COLO668 (cell line): Measurements from ENCODE around the gene NOTCH2.

ENCODE experiments used
- DNase-seq: peaks from one replicate; lab custom pipeline; 2025; ENCODE audit not compliant: unreplicated experiment; lab: John Stamatoyannopoulos, UW

Gene NOTCH2

DNA sequence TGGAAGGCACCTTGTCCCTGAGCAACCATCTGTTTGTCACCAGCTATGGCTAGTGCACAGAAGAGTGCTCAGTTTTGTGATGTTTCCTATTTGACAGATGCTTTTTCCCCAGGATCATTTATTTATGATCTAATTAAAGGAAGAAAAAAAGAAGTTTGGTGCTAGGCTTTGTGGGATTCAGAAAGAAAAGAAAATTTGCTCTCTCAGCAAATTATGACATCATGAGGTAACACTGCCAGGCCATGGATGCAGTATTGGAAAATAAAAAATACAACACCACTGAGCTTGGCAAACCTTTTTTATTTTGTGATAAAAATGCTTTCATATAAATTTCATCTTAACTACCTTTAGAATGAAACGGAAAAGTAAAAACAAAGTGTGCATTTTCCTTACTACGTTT, 157.7 kb downstream of the NOTCH2 start:
- DNase-seq: no peak

DNA sequence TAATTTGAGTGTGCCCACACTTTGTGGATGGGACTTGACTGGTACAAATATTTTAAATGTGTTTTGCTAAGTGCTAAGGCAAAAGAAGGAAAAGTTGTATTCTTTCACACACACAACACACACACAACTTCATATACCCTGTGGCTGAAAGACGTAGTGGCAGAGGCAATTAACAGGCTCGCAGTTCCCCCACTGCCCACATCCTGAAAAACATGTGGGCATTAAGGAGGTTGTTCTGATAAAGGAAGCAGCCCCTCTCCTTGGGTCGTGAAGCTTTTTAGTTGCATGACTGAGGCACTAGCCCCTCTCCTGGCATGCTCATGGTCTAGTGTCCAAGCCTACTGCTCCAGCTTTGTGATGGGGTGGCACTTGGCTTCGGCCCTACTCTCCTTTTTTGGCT, 158.8 kb downstream of the NOTCH2 start:
- DNase-seq: no peak

DNA sequence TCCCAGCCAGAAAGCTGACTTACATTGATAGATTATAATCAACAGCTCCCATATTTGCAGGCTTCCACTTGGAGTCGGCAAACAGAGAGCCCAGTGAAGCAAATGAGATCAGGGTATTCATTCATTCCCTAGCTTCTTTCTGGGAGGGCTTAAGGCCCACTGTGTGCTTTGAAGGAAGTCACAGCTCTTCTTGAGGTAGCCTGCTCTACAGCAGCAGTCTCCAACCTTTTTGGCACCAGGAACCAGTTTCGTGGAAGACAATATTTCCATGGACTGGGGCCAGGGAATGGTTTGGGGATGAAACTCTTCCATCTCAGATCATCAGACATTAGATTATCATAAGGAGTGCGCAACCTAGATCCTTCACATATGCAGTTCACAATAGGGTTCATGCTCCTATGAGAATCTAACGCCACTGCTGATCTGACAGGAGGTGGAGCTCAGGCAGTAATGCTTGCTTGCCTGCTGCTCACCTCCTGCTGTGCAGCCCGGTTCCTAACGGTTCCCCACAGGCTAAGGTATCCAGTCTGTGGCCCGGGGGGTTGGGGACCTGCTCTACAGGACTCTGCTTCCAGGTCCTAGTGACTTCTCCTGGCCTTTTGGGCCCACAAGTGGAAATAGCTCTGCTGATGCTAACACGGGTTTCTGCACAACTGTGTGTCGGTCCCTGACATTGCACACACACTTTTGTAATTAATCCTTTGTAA, 159.4 kb downstream of the NOTCH2 start:
- DNase-seq: no peak

DNA sequence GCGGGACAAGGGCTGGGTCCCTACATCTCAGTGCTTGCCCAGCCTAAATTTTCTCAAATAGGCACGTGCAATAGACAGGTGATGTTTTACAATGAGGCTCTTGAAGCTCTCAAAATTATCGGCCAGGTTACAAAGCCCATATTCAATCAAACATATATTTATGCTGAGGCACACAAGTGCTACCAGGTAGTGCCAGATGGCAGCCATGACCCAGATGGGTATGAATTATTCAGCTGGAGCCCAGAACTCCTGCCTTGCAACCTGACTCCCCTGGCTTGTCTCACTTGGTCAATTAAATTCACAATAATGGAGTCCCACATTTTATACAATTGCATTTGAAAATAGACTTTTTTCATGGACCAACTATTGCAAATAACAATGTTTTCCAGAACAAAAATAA, 160.8 kb downstream of the NOTCH2 start:
- DNase-seq: peak; percentile 46

DNA sequence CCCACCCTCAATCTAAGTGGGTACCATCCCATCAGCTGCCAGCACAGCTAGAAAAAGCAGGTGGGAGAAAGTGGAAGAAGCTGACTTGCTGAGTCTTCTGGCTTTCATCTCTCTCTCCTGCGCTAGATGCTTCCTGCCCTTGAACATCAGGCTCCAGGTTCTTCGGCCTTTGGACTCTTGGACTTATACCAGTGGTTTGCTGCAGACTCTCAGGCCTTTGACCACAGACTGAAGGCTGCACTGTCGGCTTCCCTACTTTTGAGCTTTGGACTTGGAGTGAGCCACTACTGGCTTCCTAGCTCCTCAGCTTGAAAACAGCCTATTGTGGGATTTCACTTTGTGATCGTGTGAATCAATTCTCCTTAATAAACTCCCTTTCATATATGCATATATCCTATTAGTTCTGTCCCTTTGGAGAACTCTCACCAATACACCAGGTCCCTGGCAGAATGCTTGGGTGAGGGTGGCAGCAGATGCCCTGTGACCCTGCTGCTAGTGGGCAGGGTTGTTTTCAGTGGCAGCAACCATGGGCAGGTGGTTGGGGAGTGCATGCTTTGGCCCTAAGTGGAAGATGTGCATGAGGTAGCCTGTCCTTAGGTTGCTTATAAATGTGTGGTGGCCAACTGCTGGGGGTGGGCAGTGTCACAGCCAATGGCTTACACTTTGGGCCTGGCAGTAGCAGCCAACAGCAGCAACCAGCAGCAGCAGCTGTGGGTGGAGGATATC, 162.4 kb downstream of the NOTCH2 start:
- DNase-seq: no peak

DNA sequence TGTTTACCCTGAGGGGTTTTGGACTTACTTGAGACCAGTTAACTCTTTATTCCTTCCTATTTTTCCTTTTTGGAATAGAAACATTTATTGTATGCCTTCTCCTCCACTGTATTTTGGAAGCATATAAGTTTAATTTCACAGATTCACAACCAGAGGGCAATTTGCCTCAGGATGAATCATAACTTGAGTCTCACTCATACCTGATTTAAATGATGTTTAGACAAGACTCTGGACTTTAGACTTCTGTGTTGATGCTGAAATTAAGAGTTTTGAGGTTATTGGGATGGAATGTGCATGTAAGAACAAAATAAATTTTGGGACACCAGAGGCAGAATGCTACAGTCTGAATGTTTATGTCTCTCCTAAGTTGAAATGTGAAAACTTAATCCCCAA, 166.0 kb downstream of the NOTCH2 start:
- no peak for DNase-seq

DNA sequence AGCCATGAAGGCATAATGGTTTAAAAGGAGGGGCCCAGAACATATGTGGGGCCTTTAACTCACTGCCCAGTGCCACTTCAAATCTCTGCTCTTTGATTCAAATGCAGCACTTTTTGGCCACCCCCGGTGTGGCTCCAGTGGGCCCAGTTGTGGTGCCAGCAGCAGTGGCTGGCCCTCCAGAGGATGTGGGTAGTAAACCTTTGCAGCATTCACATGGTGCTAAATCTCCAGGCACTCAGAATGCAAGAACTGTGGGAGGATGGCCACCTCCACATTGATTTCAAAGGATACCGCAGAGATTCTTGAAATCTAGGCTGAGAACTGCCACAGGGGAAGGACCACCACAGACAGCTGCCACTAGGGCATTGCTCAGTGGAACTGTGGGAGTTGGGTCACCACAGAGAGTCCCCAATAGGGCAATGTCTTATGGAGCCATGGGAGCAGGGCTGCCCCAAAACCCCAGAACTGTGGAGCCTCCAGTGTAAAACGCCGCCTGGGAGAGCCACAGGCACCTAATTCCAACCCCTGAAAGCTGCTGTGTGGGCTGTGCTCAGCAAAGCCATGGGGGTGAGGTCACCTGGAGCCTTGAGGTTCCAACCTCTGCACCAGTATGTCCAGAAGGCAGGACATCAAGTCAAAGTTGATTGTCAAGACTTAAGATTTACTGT, 166.6 kb downstream of the NOTCH2 start:
- no peak for DNase-seq

DNA sequence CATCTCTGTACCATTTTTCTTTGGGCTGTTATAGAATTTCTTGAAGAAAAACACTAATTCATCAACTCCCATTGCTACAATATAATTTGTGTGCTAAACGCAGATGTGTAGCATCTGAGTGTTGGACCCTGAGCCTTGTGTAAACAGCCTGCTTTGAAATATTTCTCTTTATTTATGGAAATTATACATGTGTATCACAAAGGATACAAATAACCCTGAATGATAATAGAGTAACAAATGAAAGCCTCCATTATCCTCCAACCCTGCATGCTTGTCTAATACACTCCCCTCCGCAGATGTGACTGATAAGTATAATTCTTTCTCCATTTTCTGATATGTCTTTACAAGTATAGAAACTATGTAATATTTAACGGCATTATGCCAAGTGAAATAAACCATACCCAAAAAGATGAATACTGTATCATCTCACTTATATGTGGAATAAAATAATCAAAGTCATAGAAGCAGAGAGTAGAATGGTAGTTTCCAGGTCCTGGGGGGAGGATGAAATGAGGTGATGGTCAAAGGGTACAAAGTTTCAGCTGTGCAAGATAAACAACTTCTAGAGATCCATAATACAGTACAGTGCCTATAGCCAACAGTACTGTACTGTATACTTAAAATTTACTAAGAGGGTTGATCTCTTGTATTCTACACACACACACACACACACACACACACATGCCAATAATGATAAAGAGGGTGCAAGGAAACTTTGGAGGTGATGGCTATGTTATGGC, 170.3 kb downstream of the NOTCH2 start:
- no peak for DNase-seq

DNA sequence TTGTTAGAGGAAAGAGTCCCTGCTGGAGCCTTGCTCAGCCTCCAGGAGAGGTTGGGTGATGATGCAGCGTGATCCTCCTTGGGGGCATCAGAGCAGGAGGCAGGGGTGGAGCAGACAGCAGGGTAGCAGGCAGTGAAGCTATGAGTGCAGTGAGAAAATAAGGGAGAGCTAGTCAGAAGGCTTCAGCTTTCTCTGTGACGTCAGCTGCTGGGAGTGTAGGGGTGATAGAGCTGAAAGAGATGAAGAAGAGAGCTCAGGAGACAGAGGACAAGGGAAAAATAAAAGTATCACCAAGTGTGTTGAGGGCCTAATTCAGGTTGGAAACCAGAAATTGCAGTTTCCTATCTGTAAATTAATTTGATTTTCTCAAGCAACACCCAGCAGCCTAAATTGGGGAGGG, 170.9 kb downstream of the NOTCH2 start:
- DNase-seq: no peak

DNA sequence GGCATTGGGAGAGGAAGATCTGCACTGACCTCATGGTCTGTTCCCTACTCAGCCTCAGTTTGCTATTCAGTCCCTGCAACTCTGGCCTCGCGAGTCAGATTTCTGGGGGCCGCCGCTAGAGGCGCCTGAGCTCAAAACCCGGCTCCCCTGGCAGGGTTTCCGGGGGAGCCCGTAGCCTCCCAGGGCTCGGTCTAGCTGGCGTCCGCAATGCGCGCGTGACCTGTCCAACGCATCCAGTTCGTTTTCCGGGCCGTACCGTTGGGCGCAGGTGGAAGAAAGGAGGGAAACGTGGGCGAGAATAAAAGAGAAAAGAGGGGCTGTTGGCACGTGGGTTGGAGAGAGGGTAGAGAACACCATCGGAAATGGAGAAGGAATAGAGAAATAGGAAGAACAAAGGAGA, 173.2 kb downstream of the NOTCH2 start, which contains the start of gene ADAM30:
ADAM30 (minus strand) TSS at position 213 of the 400 bp plus-strand sequence; CDS start at position 34, 179 bp downstream.
- DNase-seq: no peak

DNA sequence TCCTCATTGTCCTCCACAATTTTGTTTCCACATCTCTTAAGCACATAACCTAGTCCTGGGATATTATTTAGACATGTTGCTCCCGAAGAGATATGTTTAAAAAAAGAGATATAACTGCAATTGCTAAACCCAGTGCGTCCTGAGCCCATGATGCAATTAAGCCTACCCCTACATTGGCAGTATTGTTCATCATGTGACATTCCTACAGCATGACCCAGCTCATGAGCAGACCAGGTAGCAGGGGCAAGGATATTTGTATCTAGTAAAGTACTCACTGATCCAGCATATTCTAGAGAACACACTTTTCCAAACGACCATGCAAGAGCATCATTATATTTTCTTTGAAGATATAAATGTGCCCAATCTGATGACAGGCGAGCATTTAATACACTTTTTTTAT, 174.4 kb downstream of the NOTCH2 start:
- no peak for DNase-seq

DNA sequence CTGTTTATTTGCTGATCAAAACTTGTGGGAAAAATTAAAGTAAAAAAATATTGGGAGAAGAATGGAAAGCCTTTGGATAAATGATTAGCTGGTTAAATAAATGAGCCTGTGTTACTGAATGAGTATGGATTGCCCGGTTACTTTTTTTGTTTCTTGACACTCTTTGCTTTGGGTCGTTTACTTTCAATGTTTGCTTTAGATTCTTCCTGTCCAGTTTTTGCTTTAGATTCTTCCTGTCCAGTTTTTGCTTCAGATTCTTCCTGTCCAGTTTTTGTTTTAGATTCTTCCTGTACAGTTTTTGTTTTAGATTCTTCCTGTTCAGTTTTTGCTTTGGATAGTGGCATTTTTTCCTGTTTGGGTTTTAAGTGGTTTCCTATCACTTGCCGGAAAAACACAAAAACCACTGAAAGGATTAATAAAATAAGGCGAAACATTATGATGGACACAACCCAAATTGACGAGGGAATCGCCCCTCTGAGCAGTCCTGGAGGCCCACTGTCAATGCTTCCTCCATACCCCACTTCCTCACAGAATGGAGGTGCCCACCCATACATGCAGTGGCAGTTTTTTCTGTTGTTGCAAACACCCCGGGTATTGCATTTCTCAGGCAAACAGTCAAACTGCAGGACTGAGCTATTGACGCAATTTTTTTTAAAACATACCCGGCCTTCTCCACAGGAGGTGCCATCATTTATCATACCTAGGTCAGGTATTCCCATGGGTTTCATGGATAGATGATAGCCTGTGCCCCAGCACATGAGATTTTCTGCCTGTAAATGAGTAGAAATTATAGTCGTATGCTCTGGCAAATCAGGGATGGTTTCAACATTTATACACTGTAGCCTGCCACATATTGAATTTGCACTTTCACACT, 175.4 kb downstream of the NOTCH2 start:
- DNase-seq: no peak

DNA sequence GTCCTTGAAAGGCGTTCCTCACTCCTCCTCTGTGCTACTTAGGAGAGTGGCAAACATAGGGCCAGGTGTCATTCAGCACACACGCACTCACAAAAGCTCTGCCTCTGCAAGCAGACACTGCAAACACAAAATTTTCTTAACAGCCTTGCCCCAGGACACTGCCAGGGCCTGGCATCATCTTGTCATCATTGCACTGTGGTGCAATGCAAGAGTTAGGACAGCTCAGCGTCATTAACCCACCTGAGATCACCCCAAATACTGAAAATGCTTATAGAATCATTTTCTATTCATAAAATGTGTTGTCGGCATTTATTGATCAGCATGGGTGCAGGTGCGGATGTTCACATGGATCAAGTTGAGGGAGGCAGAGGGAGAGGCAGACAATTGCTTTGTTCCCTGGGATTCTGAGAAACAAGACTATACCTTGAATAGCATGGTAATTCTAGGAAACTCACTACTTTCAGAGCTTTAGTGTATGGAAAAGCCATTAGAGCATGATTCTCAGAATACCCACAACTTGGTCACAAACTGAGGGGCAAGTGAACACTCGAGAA, 176.1 kb downstream of the NOTCH2 start:
- DNase-seq: no peak

DNA sequence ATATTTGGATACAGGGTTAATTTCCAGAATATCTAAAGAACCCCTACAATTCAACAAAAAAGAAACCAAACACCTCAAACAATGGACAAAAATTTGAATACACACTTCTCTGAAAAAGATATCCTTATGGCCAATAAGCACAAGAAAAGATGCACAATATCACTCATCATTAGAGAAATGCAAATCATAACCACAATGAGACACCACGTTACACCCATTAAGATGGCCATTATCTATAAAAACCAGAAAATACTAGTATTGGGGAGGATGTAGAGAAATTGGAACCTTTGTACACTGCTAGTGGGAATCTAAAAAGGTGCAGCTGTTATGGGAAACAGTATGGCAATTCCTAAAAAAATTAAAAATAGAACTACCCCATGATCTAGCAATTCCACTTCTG, 178.1 kb downstream of the NOTCH2 start:
- DNase-seq: no peak

DNA sequence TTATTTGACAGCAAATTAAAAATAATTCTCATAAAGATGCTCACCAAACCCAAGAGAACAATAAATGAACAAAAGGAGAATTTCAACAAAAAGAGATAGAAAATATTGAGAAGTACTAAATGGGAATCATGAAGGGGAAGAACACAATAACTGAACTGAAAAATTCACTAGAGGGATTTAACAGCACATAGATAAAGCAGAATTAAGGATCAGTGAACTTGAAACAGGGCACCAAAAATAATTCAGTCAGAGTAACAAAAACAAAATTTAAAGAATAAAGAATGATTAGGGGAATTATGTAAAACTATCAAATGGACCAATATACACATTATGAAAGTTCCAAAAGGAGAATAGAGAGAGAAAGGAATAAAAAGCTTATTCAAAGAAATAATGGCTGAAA, 181.0 kb downstream of the NOTCH2 start:
- no peak for DNase-seq

DNA sequence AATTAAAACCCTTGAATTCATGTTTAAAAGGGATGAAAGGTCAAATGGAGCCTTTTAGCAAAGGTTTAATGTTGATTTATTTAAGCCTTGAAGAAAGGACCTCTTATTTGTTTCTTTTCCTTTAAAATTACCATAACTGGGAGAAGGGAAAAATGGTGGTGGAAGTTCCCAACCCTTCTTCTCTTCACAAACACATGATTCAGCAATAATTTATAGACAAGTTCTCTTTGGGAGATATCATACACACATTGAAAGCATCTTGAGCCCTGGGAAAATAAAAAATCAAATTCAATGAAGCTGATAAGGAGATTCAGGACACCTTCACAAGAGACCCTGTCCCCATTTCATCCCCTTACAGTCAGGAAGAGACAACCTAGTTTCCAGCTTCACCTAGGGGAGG, 182.0 kb downstream of the NOTCH2 start:
- DNase-seq: no peak

DNA sequence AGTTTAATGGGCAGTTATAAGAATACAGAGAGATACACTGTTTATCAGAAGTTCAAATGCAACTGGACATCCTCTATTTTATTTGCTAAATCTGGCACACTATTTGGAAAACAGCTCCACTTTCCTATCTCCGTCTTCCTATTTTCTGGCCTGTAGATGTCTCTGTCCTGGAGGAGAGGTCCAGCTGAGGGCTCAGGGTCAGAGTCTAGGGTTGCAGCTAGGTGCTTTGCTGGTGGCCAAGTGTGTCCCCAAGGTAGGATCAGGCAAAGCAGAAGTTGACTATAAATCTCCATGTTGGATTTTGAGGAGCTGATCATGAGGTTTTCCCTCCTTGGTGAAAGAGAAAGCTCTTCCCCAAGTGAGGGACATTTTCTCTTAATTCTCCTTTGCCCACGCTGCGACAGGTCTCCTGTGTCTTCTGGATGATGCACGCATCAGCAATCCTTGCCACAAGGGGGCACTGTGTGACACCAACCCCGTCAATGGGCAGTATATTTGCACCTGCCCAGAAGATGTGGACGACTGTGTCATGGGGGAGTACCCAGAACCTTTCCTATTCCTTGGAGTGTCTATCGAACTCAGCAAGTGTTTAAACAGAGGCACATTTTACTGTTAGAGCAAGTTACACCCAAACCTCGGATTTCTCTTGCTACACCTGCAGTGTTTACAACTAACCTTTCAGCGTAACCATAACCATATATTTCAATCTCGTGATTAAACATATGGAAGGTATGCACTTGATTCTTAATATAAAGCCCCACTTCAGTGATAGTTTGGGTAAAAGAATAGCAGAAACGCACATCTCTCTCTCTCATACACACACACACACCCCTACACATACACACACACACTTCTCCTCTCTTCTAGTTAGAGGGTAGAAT, 183.3 kb downstream of the NOTCH2 start:
- peak; percentile 65 for DNase-seq

DNA sequence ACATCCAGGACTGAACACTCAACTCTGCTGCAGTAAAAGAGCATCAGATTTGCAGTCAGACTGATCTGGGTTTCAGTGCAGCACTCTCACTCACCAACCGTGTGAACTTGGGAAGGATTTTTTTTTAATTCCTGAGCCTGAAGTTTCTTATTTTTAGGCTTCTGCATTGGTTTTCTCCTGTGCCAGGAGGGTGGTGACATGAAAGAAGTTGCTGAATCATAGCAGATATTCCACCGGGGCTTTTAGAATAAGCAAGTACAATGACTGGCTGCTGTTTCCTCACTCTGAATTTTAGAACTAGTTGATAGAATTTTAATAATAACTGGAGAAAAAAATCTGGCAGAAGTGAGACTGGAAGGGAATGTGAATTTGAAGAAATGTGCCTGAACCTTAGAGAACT, 184.8 kb downstream of the NOTCH2 start:
- no peak for DNase-seq

DNA sequence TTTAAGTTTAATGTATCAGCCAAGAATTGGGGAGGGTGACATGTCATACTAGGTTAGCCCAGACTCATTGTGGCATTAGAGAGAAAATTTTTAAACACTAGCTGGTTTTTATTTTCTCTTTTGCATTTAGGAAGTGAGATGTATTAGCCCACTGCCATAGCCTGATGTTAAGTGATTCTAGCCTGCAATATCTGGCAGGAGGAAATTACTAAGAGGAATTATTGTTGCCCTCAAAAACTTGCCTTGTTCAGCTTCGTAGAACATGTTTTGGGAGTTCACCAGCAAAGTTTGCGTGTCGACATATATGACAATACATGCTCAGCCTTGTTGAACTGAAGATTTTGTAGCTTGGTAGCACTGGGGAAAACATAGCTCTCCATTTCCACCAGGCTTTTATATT, 185.6 kb downstream of the NOTCH2 start:
- no peak for DNase-seq
